Measurements from ENCODE around the gene CCL17.

- TF ChIP-seq CTCF (conservative IDR thresholded peaks at IDR 0.05) (no peak), EZH2 (IDR thresholded peaks at IDR 0.05; ENCODE audit: low read depth) (no peak)
These were observed 13.3 kb upstream of the CCL17 start for GRCh38 chr16:57391300-57391699.

Measured in PC-9 (cell line).